Stimulated activated CD8-positive, alpha-beta memory T cell treated with anti-CD3 and anti-CD28 coated beads, Interleukin-15, amount 100 ng/mL, for 1 hour (primary cell): ENCODE results near the gene SVIL.

Experiments used
- DNase-seq: peaks from one replicate; pipeline ENCODE4 v3.0.0-alpha.2; 2020; ENCODE audit warnings: low read depth

The SVIL gene

DNA sequence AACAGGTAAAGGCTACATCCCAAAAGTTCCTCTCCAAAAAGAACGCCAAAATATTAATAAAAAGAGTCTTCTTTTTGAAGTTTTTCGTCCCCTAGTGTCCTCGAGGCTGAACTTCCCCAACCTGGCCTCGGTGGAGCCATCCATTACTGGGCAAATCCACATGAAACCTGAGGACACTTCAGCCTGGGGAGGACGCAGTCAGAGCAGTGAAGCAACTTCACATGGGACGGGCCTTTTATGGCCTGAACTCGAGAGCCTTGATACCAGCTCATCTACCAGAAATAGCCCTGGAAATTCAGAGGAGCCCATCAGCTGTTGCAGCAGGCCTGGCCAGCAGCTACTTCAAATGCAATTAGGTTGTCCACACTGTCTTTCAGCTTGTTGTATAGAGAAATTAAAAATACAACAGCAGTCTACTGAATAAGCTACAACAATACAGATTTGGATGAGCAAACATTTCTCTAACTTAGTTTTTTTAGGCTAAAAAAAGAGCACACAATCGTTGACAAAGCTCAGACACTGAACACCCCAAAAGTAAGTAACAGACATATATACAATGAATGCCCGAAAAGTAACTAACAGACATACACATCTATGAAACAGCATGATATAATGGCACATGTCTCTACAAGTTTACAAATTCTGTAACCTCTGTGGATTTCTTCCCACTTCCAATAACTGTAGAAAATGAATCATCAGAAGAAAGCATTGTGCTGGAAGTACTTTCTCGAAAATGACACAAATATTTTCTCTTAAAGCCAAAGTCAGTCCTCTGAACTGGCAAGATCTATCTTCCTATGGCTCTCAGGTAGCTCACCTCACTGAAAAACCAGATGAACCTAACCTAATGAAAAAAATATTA is at the start of gene SVIL:
Gene SVIL, minus strand, starts transcription at position 208 of the 862 bp plus-strand sequence. CDS start 79,913 bp downstream, outside the sequence.
- no peak for DNase-seq

DNA sequence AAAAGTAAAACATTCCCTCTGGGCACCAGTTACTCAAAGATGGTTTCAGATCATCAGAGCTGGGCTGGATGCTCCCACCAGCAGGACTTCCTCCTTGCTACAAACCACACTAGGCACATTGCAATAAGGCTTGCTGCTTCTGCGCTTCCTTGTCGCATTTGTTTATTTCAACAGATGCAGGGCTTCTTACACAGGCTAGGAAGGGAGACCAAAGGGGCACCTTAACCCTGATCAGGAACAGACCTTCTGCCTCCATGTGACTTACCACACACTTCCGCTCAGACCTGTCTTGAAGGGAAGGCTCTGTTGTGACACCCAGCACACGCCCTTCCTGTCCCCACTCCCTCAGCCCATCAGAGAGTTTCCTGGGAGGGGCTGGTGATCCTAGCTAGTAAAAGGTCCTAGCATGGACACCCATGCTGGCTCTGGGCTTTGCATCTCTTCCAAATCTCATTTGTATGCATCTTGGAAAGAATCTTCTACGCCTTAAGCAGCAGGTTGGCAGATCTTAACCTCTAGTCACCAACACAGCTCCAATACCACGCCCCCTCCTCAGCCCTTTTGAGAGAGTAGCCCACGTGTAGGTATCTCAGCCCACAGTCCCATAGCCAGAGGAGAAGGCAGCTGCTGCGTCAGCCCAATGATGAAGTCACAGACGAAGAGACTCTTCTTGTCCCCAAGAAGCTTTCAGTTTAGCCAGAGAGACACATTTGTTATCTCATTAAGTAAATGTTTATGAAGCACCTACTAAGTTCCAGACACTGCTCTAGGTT is 47.1 kb upstream of the SVIL start:
- peak; percentile 9 for DNase-seq

GRCh38 chr10:29680091-29680490 is 45.3 kb upstream of the SVIL start:
- DNase-seq = no peak

- no peak for DNase-seq
Measured at GRCh38 chr10:29676732-29677131, 42.0 kb upstream of the SVIL start.

- DNase-seq = no peak
Measured at GRCh38 chr10:29675984-29676383, 41.2 kb upstream of the SVIL start.

DNA sequence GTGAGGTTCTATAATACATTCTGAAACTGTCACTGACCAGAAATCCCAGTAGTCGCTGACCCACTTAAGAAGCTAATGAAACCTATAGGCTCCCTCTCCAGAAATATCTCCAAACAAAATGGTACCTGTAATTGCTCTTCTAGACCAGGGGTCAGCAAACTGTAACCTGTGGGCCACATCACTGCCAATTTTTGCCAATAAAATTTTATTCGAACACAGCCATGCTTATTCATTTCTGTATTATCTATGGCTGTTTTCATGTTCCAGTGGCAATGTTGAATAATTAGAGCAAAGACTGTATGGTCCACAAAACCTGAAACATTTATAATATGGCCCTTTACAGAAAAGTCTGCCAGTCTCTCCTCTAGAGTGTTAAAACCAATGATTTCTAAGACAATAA is 37.2 kb upstream of the SVIL start:
- DNase-seq = no peak

- DNase-seq = no peak
Measured at GRCh38 chr10:29671228-29671780, 36.5 kb upstream of the SVIL start.

DNA sequence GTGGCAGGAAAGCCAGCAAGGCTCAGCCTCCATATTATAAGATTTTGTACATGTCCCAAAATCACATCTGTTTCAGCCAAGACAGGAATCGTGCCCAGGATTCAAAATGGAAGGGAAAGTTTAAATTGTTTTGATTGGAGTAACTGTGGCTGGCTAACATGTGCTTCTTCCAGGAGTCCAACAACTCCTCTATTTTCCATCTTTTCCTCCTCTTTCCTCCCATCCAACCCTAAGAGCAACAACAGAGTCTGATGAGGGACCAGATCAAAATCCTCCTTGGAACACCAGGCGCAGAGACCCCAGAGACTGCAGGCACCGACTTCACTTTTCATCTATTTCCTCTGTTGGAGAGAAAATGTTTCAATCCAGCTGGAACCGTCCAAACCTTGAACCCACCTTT is 36.0 kb upstream of the SVIL start:
- DNase-seq = no peak

GRCh38 chr10:29669149-29669548 is 34.4 kb upstream of the SVIL start:
- no peak for DNase-seq

GRCh38 chr10:29668628-29669027 is 33.9 kb upstream of the SVIL start:
- no peak for DNase-seq

DNA sequence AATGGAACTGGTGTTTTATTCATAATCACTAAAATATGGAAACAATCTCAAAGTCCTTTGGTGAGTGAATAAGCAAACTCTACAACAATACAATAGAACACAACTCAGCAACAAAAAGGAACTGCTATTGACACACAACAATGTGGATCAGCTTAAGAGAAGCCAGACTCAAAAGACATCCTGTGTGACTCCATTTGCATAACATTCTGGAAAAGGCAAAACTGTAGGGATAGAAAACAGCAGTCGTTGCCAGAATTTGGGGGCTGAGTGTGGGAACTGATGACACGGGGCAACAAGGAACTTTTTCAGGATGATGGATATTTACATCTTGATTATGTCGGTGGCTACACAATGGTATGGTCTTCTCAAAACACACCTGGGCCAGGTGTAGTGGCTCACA is 32.4 kb upstream of the SVIL start:
- DNase-seq = no peak

- no peak for DNase-seq
Measured at GRCh38 chr10:29666201-29666600, 31.4 kb upstream of the SVIL start.

DNA sequence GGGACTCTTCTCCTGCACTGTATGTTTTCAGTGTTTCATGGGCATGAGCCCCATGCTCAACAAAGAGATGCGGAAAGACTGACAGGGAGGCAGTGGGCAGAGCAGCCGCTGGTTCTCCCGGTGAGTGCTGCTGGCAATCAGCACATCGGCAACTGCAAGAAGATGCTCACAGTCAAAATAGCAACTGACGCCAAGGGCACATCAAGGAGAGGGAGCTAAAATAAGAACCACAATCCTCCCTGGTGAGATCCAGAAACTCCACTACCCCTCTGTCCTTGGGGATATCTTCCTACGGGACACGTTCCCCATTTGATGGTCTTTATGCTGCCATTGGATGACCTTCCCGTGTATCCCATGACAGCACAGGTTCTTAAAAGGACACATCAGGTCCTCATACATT is 28.9 kb upstream of the SVIL start:
- no peak for DNase-seq

DNA sequence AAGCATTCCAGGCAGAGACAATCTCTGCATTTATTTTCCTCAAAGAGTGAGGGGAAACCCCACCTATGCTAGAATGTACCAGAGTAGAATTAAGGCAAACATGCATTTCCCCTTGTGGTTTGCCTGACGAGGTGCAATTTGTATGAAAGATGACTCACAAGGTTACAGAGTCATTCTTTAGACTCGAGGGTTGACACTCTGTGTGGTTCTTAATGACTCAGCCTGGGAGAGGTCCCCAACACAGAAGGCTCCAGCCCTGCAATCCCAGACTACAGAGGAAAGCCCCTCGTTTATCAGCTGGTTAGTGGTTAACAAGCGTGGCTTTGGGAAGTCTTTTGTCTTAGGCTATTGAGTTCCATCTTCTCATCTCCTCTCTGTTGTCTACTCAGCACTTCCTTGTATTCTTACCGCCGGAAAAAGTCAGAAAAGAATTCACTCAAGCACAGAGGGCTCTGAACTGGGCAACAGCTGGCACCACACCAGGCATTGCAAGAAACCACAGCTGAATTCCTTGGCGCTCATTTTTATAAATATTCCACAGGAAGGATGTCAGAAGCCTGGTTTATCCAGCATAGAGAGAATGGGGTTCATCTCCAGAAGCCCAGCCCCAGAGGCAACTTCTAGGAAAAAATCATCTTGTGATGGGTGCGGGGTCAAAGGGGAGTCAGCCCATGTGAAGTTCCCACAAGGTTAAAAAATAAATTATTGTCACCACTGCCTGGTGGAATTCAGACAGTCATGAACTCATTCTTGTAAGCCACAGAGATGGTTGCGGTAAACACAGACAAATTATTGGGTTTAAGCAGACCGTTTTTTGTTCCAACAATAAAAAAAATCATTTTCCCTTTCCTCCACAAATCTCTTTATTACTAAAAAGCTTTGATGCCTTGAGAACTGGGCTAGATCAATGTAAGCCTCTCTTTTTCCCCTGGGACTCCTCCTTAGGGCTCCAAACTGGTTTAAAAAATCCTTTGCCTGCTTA is 24.5 kb upstream of the SVIL start:
- peak; percentile 37 for DNase-seq

DNA sequence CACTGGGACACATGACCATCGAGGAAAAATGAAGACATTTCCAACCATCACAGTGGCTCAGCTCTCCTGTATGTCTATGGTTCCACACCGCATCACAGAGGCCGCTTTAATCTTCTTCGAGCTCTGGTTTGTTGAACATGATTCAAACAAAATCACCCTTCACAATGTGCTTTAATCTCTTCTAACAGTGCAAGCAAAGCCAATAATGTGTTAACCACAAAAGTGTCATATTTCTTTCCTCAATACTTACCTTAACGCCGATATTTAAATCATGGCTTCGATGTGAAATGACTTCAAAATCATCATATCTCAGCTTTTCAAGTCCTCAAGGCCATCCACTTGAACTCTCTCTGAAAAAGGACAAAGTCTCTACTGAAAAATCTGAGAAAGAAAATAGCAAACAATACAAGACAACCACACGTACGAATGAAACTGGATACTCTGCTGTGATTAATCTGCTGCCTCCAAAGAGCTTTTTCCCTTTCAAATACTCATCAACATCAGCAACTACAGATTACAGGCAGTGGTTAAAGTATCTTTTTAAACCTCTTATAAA is 23.0 kb upstream of the SVIL start:
- no peak for DNase-seq

DNA sequence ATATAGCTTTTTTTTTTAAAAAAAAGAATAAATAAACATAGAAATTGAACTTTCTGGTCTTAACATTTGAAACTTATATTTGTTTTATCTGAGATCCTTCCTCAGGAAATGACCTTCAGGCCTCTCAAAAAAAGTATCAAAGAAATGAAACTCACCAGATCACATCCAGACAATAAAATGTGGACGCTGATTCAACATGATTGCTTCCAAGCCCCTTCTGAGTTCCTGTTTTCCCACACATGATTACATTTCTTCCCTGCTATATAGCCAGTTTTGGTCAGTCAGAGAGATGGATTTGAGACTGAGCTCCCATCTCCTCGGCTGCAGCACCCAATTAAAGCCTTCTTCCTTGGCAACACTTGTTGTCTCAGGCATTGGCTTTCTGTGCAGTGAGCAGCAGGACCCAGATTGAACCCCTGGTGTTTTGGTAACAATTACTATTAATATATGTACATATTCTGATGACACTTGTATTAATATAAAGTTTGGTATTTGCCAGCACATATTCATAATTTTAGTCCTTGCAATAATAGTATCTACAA is 21.8 kb upstream of the SVIL start:
- DNase-seq = no peak

- DNase-seq = no peak
Measured at GRCh38 chr10:29652192-29652591, 17.4 kb upstream of the SVIL start.

DNA sequence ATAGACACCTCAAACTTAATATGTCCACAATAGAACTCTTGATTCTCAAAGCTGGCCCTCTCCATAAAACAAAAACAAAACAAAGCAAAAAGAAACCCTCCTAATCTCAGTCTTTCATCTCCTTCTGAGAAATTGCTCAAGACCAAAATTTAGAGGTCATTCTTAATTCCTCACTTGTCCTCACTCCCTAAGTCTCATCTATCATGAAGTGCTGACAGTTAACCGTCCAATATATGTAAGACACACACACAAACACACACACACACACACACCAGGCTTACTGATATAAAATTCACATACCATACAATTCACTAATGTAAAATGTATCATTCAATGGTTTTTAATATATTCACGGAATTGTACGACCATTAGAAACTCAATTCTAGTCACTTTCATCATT is 17.0 kb upstream of the SVIL start:
- DNase-seq = no peak

- DNase-seq = no peak
Measured at GRCh38 chr10:29650552-29650944, 15.8 kb upstream of the SVIL start.

DNA sequence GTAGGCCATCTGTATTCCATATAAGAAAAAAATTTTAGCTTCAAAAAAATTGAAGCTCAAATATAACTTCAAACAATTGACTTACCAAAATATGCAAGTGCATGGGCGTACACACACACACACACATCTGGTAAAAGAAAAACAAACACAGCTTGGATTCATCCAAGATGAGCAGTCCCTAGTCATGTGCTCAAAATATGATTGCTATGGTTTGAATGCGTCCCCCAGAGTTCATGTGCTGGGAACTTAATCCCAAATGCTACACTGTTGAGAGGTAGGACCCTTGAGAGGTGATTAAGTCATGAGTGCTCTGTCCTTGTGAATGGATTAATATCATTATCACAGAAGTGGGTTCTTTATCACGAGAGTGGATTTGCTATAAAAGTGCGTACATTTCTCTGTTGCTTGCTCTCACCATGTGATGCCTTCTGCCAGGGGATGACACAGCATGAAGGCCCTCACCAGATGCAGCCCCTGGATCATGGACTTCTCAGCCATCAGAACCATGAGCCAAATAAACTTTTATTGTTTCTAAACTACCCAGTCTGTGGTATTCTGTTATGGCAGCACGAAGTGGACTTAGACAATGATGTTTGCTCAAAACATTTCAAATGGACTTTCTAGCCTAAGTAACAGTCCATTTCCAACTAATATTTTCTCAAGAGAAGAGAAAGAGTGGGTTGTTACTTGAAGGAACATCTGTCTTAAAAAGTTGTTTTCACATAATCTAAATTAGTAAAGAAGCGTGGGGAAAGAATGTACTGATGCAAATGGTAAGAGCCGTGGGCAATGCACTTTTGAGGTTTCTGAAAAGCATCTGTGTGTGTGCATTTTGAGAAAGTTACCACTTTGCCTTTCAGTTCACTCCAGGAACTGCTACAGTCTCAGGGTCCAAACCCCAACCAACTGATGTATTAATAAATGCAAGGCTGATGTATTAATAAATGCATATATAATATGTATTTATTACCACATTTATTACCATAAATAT is 15.1 kb upstream of the SVIL start:
- DNase-seq = no peak
